Panc1 (cell line): ENCODE measurements around the gene ROBO1. TPM values are rescaled to one million over a fixed set of nuclear protein-coding genes. Genes with fewer than 3 reads are reported as not detected.

Experiments
- ATAC-seq: fragments of 200-7000 bp; cut with Tn5 transposase; 2 replicates; pipeline ENCODE4 v1.9.1; 2020; ENCODE audit warnings: mild to moderate bottlenecking, moderate library complexity
- BruUV-seq: library from RNA; stranded (reverse); fragments of 400-500 nt; replicated peaks from 2 replicates; lab custom pipeline; 2021; lab: Mats Ljungman, UMichigan
- CTCF ChIA-PET: fragments of 300-600 bp; sonication (Branson Sonifier 250); formaldehyde crosslinking; loops from one replicate; lab custom pipeline; 2022; ENCODE audit warnings: antibody characterized with exemption; lab: Charles Lee
- POLR2A ChIA-PET: fragments of 300-600 bp; sonication (Branson Sonifier 250); formaldehyde crosslinking; loops from one replicate; lab custom pipeline; 2022; ENCODE audit warnings: antibody characterized with exemption; lab: Charles Lee
- DNase-seq: peaks from one replicate; pipeline ENCODE4 v3.0.0-alpha.2; 2010; ENCODE audit warnings: low read depth, low spot score
- H3K27ac ChIP-seq: 2 replicates; pipeline ENCODE4 v1.5.1; 2011; ENCODE audit warnings: mild to moderate bottlenecking, low read length, inconsistent platforms
- H3K27me3 ChIP-seq: fragments of 200-500 bp; sonication (Bioruptor generic); 2 replicates; pipeline ENCODE4 v1.6.0; 2014; ENCODE audit warnings: low read length, inconsistent platforms; ENCODE audit not compliant: control insufficient read depth, insufficient read depth
- H3K36me3 ChIP-seq: fragments of 200-500 bp; sonication (Bioruptor generic); 2 replicates; pipeline ENCODE4 v1.5.1; 2014; ENCODE audit warnings: inconsistent platforms, mild to moderate bottlenecking, low read length, moderate library complexity; ENCODE audit not compliant: control insufficient read depth, insufficient read depth
- H3K4me1 ChIP-seq: 2 replicates; pipeline ENCODE4 v1.5.1; 2011; ENCODE audit warnings: inconsistent platforms, mild to moderate bottlenecking, low read length, moderate library complexity; ENCODE audit not compliant: control insufficient read depth, insufficient read depth
- H3K4me3 ChIP-seq, 2 experiments: 2 replicates each; pipeline ENCODE4 v1.5.1; 2011 to 2012; ENCODE audit warnings: low read depth in 2 of 2, low read length in 2 of 2, mild to moderate bottlenecking in 2 of 2, inconsistent platforms in 1 of 2, moderate library complexity in 1 of 2
- H3K9me3 ChIP-seq: fragments of 200-500 bp; sonication (Bioruptor generic); 2 replicates; pipeline ENCODE4 v1.5.1; 2014; ENCODE audit warnings: low read depth, mild to moderate bottlenecking, inconsistent platforms, low read length, moderate library complexity; ENCODE audit not compliant: control insufficient read depth, insufficient read depth
- CTCF ChIP-seq: fragments of 450-650 bp; IDR thresholded peaks from 2 replicates; pipeline ENCODE4 v1.5.1; 2017; ENCODE audit warnings: mild to moderate bottlenecking
- POLR2AphosphoS5 ChIP-seq: IDR thresholded peaks from 2 replicates; pipeline ENCODE4 v1.6.1; 2012; ENCODE audit warnings: mild to moderate bottlenecking, low read depth, low read length, moderate library complexity
- REST ChIP-seq, 2 experiments: IDR thresholded peaks; 2 replicates each; pipeline ENCODE4 v1.6.1; 2011 to 2012; ENCODE audit warnings: low read depth in 2 of 2, control low read depth in 1 of 2, low read length in 1 of 2, mild to moderate bottlenecking in 1 of 2, moderate library complexity in 1 of 2; ENCODE audit not compliant: insufficient read depth in 1 of 2
- SIN3A ChIP-seq: IDR thresholded peaks from 2 replicates; pipeline ENCODE4 v1.6.1; 2012; ENCODE audit warnings: low read depth, mild to moderate bottlenecking, low read length, moderate library complexity, borderline replicate concordance; ENCODE audit not compliant: insufficient read depth
- TCF7L2 ChIP-seq: IDR thresholded peaks from 2 replicates; pipeline ENCODE4 v1.6.1; 2011; ENCODE audit warnings: mild to moderate bottlenecking, low read depth, low read length, inconsistent platforms
- in situ Hi-C: cut with HindIII; loops from 2 replicates; pipeline ENCODE4 v1.10.0; 2016; ENCODE audit warnings: low sequenced_read_pairs, low pct_unique_long_range_greater_than_20kb
- intact Hi-C: fragments of 100-400 bp; cut with micrococcal nuclease; formaldehyde crosslinking; loops from one replicate; pipeline ENCODE4 v1.10.0; 2022; ENCODE audit not compliant: unreplicated experiment
- total RNA-seq: library from RNA; stranded (reverse); gene quantifications from one replicate; pipeline ENCODE4 v1.2.1, GENCODE V29; 2021; ENCODE audit not compliant: unreplicated experiment

ROBO1 gene
- total RNA-seq, 1 experiment from 2014 or later = 61.6 TPM

GRCh38 chr3:79390352-79390751, 377.4 kb downstream of the ROBO1 start:
- Histone ChIP-seq H3K27me3 (no peaks in the 10 kb centered on the region), H3K9me3 (no peaks in the 10 kb centered on the region), H3K27ac (no peak overlapping the region), H3K4me3 (no peak overlapping the region), H3K4me1 (no peaks in the 10 kb centered on the region), H3K36me3 (no peaks in the 10 kb centered on the region)
- intact Hi-C loops = no loop called here
- BruUV-seq = no TSS peak
- ChIA-PET CTCF (no interaction called here), POLR2A (no interaction called here)
- in situ Hi-C loops = no loop called here
- TF ChIP-seq SIN3A (no peak), CTCF (no peak), TCF7L2 (no peak), POLR2AphosphoS5 (no peak), REST (IDR thresholded peaks at IDR 0.05; ENCODE audit: insufficient read depth in 1 of 2, low read depth in 2 of 2, low read length in 1 of 2) (no peak)
- ATAC-seq (no peak), DNase-seq (no peak)

- ATAC-seq (no peak), DNase-seq (no peak)
- ChIA-PET POLR2A (no interaction called here), CTCF (no interaction called here)
- no TSS peak for BruUV-seq
- no peak overlapping the region for H3K27ac ChIP-seq
- H3K27me3 ChIP-seq = no peaks in the 10 kb centered on the region
- H3K4me3 ChIP-seq = no peak overlapping the region
- TF ChIP-seq CTCF = no peak
- TF ChIP-seq REST (IDR thresholded peaks at IDR 0.05; ENCODE audit: insufficient read depth in 1 of 2, low read depth in 2 of 2, low read length in 1 of 2) = no peak
- TF ChIP-seq TCF7L2 = no peak
- no peak for TF ChIP-seq SIN3A
- TF ChIP-seq POLR2AphosphoS5 = no peak
- in situ Hi-C loops = no loop called here
- intact Hi-C loops = no loop called here
- no peaks in the 10 kb centered on the region for H3K9me3 ChIP-seq
- no peaks in the 10 kb centered on the region for H3K36me3 ChIP-seq
- H3K4me1 ChIP-seq = no peaks in the 10 kb centered on the region
These were observed 382.6 kb downstream of the ROBO1 start for GRCh38 chr3:79385211-79385610.
